ENCODE measurements around the gene COPS6.

Gene COPS6

DNA sequence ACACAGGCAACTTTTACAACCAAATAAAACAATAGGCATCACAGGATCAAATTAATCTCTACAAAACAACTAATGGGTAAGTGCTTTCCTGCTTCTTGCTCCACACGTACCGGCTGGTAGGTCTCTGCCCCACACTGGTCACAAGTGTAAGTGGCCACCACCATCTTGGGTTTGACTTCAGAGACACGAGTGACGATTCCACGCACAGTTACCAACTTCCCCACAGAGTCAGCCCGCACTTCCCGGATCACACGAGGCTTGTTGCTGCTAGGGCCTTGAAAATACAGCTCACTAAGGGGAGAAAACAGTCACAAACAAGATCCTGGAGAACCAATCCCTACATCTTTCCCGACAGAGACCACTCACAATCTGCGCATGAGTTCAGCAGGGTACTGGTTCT, 10.1 kb downstream of the COPS6 start:
- ChIA-PET CTCF (interaction anchor here (2.1 kb wide), 1 partner anchor 17 kb away, joined by 14 read pairs; no protein-coding TSS in a partner anchor), POLR2A (no interaction called here)
- TF ChIP-seq, protein P1, sequence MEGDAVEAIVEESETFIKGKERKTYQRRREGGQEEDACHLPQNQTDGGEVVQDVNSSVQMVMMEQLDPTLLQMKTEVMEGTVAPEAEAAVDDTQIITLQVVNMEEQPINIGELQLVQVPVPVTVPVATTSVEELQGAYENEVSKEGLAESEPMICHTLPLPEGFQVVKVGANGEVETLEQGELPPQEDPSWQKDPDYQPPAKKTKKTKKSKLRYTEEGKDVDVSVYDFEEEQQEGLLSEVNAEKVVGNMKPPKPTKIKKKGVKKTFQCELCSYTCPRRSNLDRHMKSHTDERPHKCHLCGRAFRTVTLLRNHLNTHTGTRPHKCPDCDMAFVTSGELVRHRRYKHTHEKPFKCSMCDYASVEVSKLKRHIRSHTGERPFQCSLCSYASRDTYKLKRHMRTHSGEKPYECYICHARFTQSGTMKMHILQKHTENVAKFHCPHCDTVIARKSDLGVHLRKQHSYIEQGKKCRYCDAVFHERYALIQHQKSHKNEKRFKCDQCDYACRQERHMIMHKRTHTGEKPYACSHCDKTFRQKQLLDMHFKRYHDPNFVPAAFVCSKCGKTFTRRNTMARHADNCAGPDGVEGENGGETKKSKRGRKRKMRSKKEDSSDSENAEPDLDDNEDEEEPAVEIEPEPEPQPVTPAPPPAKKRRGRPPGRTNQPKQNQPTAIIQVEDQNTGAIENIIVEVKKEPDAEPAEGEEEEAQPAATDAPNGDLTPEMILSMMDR (IDR thresholded peaks at IDR 0.05; ENCODE audit: control extremely low read depth, extremely low read depth, low read depth, missing control alignments) = no peak
- DNase-seq (ENCODE audit: extremely low spot score) = no peak

DNA sequence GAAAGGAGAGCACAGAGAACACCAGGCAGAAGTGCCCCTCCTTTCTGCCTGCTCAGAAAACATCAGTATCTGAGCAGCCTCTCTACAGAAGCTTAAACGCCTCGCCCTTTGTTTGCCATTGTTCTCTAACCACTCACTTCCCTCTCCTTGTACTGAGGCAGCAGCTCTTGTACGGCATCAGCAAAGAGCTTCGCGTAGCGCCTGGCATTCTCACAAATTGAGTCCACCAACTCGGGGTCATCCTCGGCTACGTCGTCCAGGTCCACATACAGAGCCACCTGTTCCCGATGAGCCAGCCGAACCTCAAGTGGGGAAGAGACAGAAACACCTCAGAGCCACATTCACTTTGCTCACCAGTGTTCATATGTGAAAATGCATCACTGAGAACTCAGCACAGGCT, 10.7 kb downstream of the COPS6 start:
- DNase-seq (ENCODE audit: extremely low spot score) = no peak
- CTCF ChIA-PET = interaction anchor here (2.1 kb wide), 1 partner anchor 17 kb away, joined by 14 read pairs; no protein-coding TSS in a partner anchor
- POLR2A ChIA-PET = interaction anchor here (1.7 kb wide), 1 partner anchor 330 kb away, joined by 4 read pairs; the partner anchor contains the start of gene ZCWPW1
- TF ChIP-seq, protein P1 (IDR thresholded peaks at IDR 0.05; ENCODE audit: control extremely low read depth, extremely low read depth, low read depth, missing control alignments) = no peak

DNA sequence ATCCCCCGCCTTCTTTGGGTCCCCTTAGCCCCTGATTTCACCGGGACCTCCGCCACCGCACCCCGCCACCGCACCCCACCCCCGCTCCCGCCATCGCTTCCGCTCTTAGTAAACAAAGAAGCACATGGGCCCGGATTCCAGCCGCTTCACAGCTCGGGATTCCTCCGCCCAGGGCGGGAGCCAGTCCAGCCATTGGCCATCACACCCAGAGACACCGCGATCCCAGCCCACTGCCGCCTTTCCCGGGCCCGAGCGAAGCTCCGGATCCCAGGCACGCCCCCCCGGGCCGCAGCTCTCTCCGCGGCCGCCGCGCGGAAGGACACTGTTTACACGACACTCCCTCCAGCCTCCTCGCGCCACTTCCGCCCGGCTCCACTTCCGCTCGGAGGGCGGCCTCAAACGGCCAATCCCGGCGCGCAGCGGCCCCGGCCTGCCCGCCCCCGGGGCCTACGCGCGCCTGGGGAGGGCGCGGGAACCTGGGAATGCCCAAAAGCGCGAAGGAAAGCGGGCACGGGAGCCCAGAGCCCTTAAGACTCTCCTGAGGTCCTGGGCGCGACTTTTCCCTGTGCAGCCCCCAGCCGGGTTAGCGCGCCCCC, 11.7 kb downstream of the COPS6 start:
- ChIA-PET POLR2A (interaction anchor here (0.6 to 1.7 kb wide), 5 partner anchors 8 to 328 kb away, joined by 3 to 5 read pairs (median 4); partner anchors contain the start of genes MBLAC1 and ZCWPW1), CTCF (interaction anchor here (0.7 to 2.6 kb wide), 10 partner anchors 13 to 117 kb away, joined by 3 to 16 read pairs (median 4); partner anchors contain the start of genes COPS6 and ZKSCAN1)

DNA sequence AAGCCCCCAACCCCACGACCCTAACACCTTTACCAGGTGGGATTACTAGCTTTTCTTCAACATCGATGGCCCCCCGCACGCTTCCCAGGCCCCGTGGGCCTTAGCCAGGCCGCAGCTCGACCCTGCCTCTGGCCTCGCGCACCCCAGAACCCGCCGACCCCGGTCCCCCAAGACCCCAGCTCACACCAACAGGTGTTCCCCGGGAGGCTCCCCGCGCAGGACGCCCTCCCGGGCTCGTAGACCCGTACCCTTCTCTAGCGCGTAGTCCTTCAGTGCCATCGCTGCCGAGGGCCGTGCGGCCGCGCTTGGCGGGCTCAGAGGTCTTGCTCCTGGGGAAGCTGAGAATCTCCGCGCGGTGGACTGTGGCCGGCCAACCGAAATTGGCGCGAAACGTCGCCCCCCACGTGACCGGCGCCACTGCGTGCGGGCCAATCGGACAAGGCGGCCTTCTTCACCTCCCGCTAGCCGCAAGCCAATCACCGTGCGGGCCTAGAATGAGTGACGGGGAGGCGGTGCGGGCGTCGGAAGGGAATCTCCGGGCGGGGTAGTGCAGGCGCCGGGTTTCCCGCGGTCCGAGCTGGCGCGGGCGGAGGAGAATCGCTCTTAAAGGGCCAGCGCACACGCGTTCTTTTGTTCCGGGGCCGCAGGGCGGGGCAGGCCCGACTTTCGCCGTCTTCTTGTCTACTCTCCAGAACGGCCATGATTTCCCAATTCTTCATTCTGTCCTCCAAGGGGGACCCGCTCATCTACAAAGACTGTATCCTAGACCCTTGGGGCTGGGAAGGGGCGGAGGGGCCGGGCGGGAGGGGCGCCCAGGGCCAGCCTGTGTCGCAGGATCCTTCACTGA, 12.5 kb downstream of the COPS6 start, which contains the start of the genes AP4M1 and MCM7:
AP4M1 (plus strand) TSS at position 628 of the 847 bp plus-strand sequence; CDS start at position 700, 72 bp downstream.
MCM7 (minus strand) TSS at position 382 of the 847 bp plus-strand sequence; CDS start at position 279, 103 bp downstream.
- TF ChIP-seq, protein P1 (IDR thresholded peaks at IDR 0.05; ENCODE audit: control extremely low read depth, extremely low read depth, low read depth, missing control alignments) = no peak
- ChIA-PET CTCF (interaction anchor here (1.2 to 2.6 kb wide), 10 partner anchors 11 to 116 kb away, joined by 4 to 16 read pairs (median 6); partner anchors contain the start of genes COPS6 and ZKSCAN1), POLR2A (interaction anchor here (0.6 to 1.8 kb wide), 9 partner anchors 9 to 328 kb away, joined by 3 to 7 read pairs (median 4); partner anchors contain the start of genes MBLAC1, TRAPPC14 and ZCWPW1)
- peak; percentile 99 for DNase-seq (ENCODE audit: extremely low spot score)

More for the DNA sequence above, 11.7 kb downstream of the COPS6 start:
- TF ChIP-seq, protein P1 (IDR thresholded peaks at IDR 0.05; ENCODE audit: control extremely low read depth, extremely low read depth, low read depth, missing control alignments) = no peak
- DNase-seq (ENCODE audit: extremely low spot score) = peak; percentile 94

DNA sequence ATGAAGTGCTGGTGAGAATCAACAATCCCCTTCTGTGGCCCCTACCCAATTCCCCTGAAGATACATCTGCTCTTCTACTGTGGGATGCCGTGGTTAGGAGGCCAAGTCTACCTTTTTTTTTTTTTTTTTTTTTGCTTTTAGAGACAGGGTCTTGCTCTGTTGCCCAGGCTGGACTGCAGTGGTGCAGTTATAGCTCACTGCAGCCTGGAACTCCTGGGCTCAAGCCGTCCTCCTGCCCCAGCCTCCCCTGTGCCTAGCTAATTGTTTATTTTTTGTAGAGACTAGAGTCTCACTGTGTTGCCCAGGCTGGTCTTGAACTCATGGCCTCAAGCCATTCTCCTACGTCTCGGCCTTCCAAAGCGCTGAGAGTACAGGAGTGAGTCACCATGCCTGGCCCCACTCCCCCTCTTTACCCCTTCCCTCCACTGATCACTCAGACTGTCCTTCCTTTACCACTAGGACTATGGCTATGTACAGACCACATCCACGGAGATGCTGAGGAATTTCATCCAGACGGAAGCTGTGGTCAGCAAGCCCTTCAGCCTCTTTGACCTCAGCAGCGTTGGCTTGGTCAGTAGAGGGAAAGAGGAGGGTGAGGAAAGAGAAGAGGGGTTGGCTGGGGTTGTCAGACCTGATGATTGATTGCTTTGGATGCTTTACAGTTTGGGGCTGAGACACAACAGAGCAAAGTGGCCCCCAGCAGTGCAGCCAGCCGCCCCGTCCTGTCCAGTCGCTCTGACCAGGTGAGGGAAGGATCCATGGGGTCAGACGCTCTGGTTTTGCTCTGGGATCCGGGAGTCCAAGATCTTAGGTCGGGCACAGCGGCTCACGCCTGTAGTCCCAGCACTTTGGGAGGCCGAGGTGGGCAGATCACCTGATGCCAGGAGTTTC, 14.4 kb downstream of the COPS6 start:
- DNase-seq (ENCODE audit: extremely low spot score) = no peak
- CTCF ChIA-PET = interaction anchor here (0.8 to 2.6 kb wide), 5 partner anchors 10 to 29 kb away, joined by 3 to 16 read pairs (median 9); partner anchors contain the start of gene MBLAC1
- POLR2A ChIA-PET = interaction anchor here (0.5 to 1.8 kb wide), 4 partner anchors 11 to 1553 kb away, joined by 3 to 7 read pairs (median 4); partner anchors contain the start of gene MEPCE
- TF ChIP-seq, protein P1 (IDR thresholded peaks at IDR 0.05; ENCODE audit: control extremely low read depth, extremely low read depth, low read depth, missing control alignments) = no peak

Data from GM10248 (cell line).